Measurements from ENCODE around the gene MPHOSPH6.

- TF ChIP-seq SUZ12 (IDR thresholded peaks at IDR 0.05; ENCODE audit: extremely low read depth, insufficient read depth, insufficient read length), result no peak
- no peak for TF ChIP-seq ZNF274 (IDR thresholded peaks at IDR 0.05; ENCODE audit: low read depth, low read length)
Observed at GRCh38 chr16:82108774-82109173, 61.2 kb downstream of the MPHOSPH6 start.

Data from NT2/D1 (cell line).